B cell (primary cell): ENCODE data around the gene SLC4A3. TPM values are rescaled to one million over a fixed set of nuclear protein-coding genes. Genes with fewer than 3 reads are reported as not detected.

Source experiments
- ATAC-seq: fragments of 200-7000 bp; cut with Tn5 transposase; one replicate; pipeline ENCODE4 v1.10.0; 2021; ENCODE audit warnings: low read depth, mild to moderate bottlenecking, moderate number of reproducible peaks, moderate library complexity
- CTCF ChIA-PET: fragments of 350-600 bp; sonication (Branson Sonifier 250); formaldehyde crosslinking; loops from one replicate; lab custom pipeline; 2021; ENCODE audit warnings: antibody characterized with exemption, inconsistent platforms; lab: Charles Lee
- POLR2A ChIA-PET: fragments of 350-600 bp; sonication (Branson Sonifier 250); formaldehyde crosslinking; loops from one replicate; lab custom pipeline; 2021; ENCODE audit warnings: antibody characterized with exemption; lab: Charles Lee
- DNase-seq: peaks from one replicate; pipeline ENCODE4 v3.0.0; 2013
- H2AFZ ChIP-seq: 2 replicates; pipeline ENCODE4 v1.6.1; 2012; ENCODE audit warnings: mild to moderate bottlenecking, low read depth, low read length; ENCODE audit not compliant: insufficient read depth, poor library complexity, severe bottlenecking
- H3K27ac ChIP-seq, 2 donors: 1 replicate in 1 of 2; 2 replicates in 1 of 2; pipeline ENCODE4 v1.5.1; 2012 to 2013; ENCODE audit warnings: low read length in 2 of 2, mild to moderate bottlenecking in 2 of 2, moderate library complexity in 1 of 2
- H3K27me3 ChIP-seq, 4 experiments: fragments of 200-600 bp in 1 of 4; sonication (generic) in 1 of 4; replicated peaks in 1 of 4; 1 replicate in 2 of 4; 2 replicates in 2 of 4; pipeline versions ENCODE4 v1.6.1 to v1.7.0; 2013 to 2016; ENCODE audit warnings: low read length in 3 of 4, mild to moderate bottlenecking in 2 of 4, mixed read lengths in 1 of 4, moderate library complexity in 1 of 4; ENCODE audit not compliant: insufficient read depth in 4 of 4, control insufficient read depth in 3 of 4; ENCODE audit errors: control extremely low read depth in 1 of 4
- H3K36me3 ChIP-seq, 2 experiments: replicated peaks in 1 of 2; 1 replicate in 1 of 2; 2 replicates in 1 of 2; pipeline versions ENCODE4 v1.6.1 to v1.7.1; 2013; ENCODE audit warnings: low read length in 1 of 2; ENCODE audit not compliant: insufficient read depth in 2 of 2, control insufficient read depth in 1 of 2; ENCODE audit errors: control extremely low read depth in 1 of 2, extremely low read depth in 1 of 2
- H3K4me1 ChIP-seq, 2 donors: fragments of 200-600 bp in 1 of 2; sonication (generic) in 1 of 2; 1 replicate in 1 of 2; 2 replicates in 1 of 2; pipeline versions ENCODE4 v1.5.1 to v1.6.1; 2013 to 2017; ENCODE audit warnings: low read length in 2 of 2; ENCODE audit not compliant: control insufficient read depth in 2 of 2, insufficient read depth in 2 of 2
- H3K4me2 ChIP-seq: replicated peaks from 2 replicates; pipeline ENCODE3; 2012; ENCODE audit warnings: mild to moderate bottlenecking, low read depth, low read length; ENCODE audit not compliant: poor library complexity, severe bottlenecking
- H3K4me3 ChIP-seq, 5 experiments: fragments of 200-600 bp in 1 of 5; sonication (generic) in 1 of 5; 1 replicate in 3 of 5; 2 replicates in 2 of 5; pipeline versions ENCODE4 v1.5.1 to v1.7.0; 2011 to 2016; ENCODE audit warnings: low read length in 4 of 5, mild to moderate bottlenecking in 4 of 5, low read depth in 2 of 5, control low read depth in 1 of 5, moderate library complexity in 1 of 5; ENCODE audit not compliant: insufficient read depth in 1 of 5; ENCODE audit errors: control extremely low read depth in 1 of 5, extremely low read depth in 1 of 5
- H3K79me2 ChIP-seq: fragments of 200-600 bp; sonication (generic); one replicate; pipeline ENCODE4 v1.6.0; 2016; ENCODE audit warnings: low read length; ENCODE audit not compliant: control insufficient read depth, insufficient read depth
- H3K9ac ChIP-seq: fragments of 200-600 bp; sonication (generic); 2 replicates; pipeline ENCODE4 v1.6.1; 2017; ENCODE audit warnings: mild to moderate bottlenecking, low read length, moderate library complexity
- H3K9me3 ChIP-seq, 3 donors: one replicate each; pipeline versions ENCODE4 v1.6.1 to v1.7.1; 2013; ENCODE audit warnings: low read length in 2 of 3; ENCODE audit not compliant: control insufficient read depth in 2 of 3, insufficient read depth in 1 of 3; ENCODE audit errors: control extremely low read depth in 1 of 3
- H4K20me1 ChIP-seq: 2 replicates; pipeline ENCODE4 v1.6.0; 2012; ENCODE audit warnings: mild to moderate bottlenecking, low read length; ENCODE audit not compliant: insufficient read depth, control insufficient read depth, poor library complexity, severe bottlenecking
- H3K27ac Mint-ChIP-seq: one replicate; pipeline ENCODE4 v1.8.0; 2021; ENCODE audit warnings: mixed read lengths
- H3K27me3 Mint-ChIP-seq: one replicate; pipeline ENCODE4 v1.8.0; 2021; ENCODE audit warnings: mixed read lengths
- H3K4me1 Mint-ChIP-seq: one replicate; pipeline ENCODE4 v1.8.0; 2021; ENCODE audit warnings: mixed read lengths
- H3K4me3 Mint-ChIP-seq: one replicate; pipeline ENCODE4 v1.8.0; 2021; ENCODE audit warnings: mixed read lengths
- H3K9me3 Mint-ChIP-seq: one replicate; pipeline ENCODE4 v1.8.0; 2022; ENCODE audit warnings: mixed read lengths; ENCODE audit not compliant: insufficient read depth
- CTCF ChIP-seq: fragments of 200-600 bp; IDR thresholded peaks from one replicate; pipeline ENCODE4 v1.8.0; 2022; ENCODE audit warnings: antibody characterized with exemption, mild to moderate bottlenecking
- EZH2 ChIP-seq: IDR thresholded peaks from 2 replicates; pipeline ENCODE4 v1.6.1; 2012; ENCODE audit warnings: borderline replicate concordance, low read depth, mild to moderate bottlenecking, moderate library complexity, low read length; ENCODE audit not compliant: insufficient read depth, poor library complexity, severe bottlenecking
- WGBS: methylation state at CpG from one replicate; pipeline ENCODE4 v1.1.5; 2013; ENCODE audit warnings: missing lambda C conversion rate; ENCODE audit not compliant: insufficient coverage; 5-methylcytosine and 5-hydroxymethylcytosine counted together
- intact Hi-C: fragments of 100-400 bp; cut with micrococcal nuclease; formaldehyde crosslinking; loops from one replicate; pipeline ENCODE4 v1.10.0; 2022
- polyA plus RNA-seq: library from polyadenylated mRNA; depleted of rRNA; stranded (reverse); fragments of >200 nt; gene quantifications from 2 replicates; pipeline ENCODE4 v1.2.3, GENCODE V29; 2012
- total RNA-seq, 2 donors: library from RNA; stranded (reverse); fragments of 120-200 nt in 1 of 2; gene quantifications; 1 replicate in 1 of 2; 2 replicates in 1 of 2; pipeline versions ENCODE4 v1.2.3 to v1.2.4, GENCODE V29; 2013 to 2022

Gene SLC4A3
- total and polyA plus RNA-seq, 2 donors (not counting 1 experiment from before 2014, with no cell fraction given): 0.16 TPM; not detected in 1

DNA sequence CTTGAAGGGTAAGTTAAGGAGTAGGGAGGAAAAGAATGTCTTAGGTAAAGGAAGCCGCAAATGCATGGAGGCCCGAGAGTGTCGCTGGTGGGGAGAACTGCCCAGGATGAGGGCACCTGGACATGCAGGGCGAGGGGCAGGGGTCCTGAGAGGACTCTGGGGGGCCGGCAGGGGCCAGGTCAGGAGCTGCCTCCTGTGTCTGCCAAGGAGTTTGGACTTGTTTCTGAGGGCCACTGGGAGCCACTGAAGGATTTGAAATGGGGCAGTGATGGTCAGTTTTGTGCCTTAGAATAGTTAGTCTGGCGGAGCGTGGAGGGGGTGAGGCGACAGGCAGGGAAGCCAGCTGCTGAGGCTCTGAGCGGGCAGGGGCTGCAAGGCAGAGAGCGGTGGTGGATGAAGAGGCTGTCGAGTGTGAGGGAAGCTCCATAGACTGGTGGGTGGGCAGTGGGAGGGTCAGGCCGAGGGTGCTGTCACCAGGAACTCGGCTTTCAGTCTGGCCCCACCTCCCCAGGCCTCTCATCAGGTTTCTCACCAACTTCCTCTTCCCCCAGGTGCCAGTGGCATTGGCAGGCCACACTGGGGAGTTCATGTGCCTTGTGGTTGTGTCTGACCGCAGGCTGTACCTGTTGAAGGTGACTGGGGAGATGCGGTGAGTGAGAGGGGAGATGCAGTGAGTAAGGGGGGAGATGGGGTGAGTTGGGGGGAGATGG lies 14.7 kb upstream of the SLC4A3 start:
- Histone ChIP-seq H4K20me1 (no peaks in the 10 kb centered on the region), H3K4me1 (peaks cover 9% of the 10 kb centered on the region in 2 donors), H3K79me2 (peaks cover 3% of the 10 kb centered on the region), H3K9me3 (no peaks in the 10 kb centered on the region), H3K9ac (no peak overlapping the region), H3K27ac (no peak overlapping the region), H3K36me3 (peaks cover 0 to 42% of the 10 kb centered on the region in 2 experiments), H3K4me2 (peak overlapping the region; percentile 61), H3K27me3 (no peaks in the 10 kb centered on the region), H2AFZ (no peak overlapping the region), H3K4me3 (no peak overlapping the region)
- TF ChIP-seq EZH2 (no peak), CTCF (no peak)
- WGBS: 80% methylated on average over 10 of the region's 15 CpGs
- H3K27me3 Mint-ChIP-seq: no peaks in the 10 kb centered on the region
- peak overlapping the region; percentile 16 for H3K27ac Mint-ChIP-seq
- ChIA-PET POLR2A (no interaction called here), CTCF (no interaction called here)
- ATAC-seq (peak; percentile 73), DNase-seq (peak; percentile 67)
- peaks cover 13% of the 10 kb centered on the region for H3K4me1 Mint-ChIP-seq
- intact Hi-C loops: no loop called here
- H3K9me3 Mint-ChIP-seq: no peaks in the 10 kb centered on the region
- H3K4me3 Mint-ChIP-seq: peak overlapping the region; percentile 30

DNA sequence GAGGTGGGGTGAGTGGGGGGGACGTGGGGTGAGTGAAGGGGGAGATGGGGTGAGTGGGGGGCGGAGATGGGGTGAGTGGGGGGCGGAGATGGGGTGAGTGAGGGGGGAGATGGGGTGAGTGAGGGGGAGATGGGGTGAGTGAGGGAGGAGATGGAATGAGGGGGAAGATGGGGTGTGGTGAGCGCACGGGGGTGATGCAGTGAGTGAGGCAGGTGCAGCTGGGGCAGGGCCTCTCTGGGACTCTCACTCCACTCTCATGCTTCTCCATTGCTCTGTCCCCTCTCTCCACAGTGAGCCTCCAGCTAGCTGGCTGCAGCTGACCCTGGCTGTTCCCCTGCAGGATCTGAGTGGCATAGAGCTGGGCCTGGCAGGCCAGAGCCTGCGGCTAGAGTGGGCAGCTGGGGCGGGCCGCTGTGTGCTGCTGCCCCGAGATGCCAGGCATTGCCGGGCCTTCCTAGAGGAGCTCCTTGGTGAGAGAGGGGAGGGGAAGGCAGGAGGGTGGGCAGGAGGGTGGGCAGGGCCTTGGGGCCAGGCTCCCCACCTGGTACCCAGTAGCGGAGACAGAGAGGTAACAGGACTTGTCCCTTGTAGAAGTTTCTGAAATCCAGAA lies 13.9 kb upstream of the SLC4A3 start:
- Histone ChIP-seq H3K9ac (no peak overlapping the region), H3K9me3 (no peaks in the 10 kb centered on the region), H3K36me3 (peaks cover 0 to 34% of the 10 kb centered on the region in 2 experiments), H4K20me1 (no peaks in the 10 kb centered on the region), H3K4me1 (peaks cover 9% of the 10 kb centered on the region in 2 donors), H3K27me3 (no peaks in the 10 kb centered on the region), H3K27ac (no peak overlapping the region), H2AFZ (no peak overlapping the region), H3K4me3 (no peak overlapping the region), H3K79me2 (no peaks in the 10 kb centered on the region), H3K4me2 (no peak overlapping the region)
- ChIA-PET POLR2A (no interaction called here), CTCF (no interaction called here)
- ATAC-seq: no peak
- 88% methylated on average over 7 of the region's 11 CpGs for WGBS
- Mint-ChIP-seq H3K4me3 (no peak overlapping the region), H3K4me1 (peaks cover 13% of the 10 kb centered on the region), H3K27ac (no peak overlapping the region), H3K27me3 (no peaks in the 10 kb centered on the region), H3K9me3 (no peaks in the 10 kb centered on the region)
- no peak for DNase-seq
- intact Hi-C loops: no loop called here
- TF ChIP-seq CTCF (no peak), EZH2 (no peak)
